ENCODE results near the gene PAX3.

PAX3 gene

GRCh38 chr2:222214885-222215284 is 83.9 kb downstream of the PAX3 start:
- no peak overlapping the region for H3K4me3 ChIP-seq (ENCODE audit: low read length)
- WGBS (ENCODE audit: insufficient coverage, insufficient read length), result no CpG with 5 or more reads among the region's 1 CpG

DNA sequence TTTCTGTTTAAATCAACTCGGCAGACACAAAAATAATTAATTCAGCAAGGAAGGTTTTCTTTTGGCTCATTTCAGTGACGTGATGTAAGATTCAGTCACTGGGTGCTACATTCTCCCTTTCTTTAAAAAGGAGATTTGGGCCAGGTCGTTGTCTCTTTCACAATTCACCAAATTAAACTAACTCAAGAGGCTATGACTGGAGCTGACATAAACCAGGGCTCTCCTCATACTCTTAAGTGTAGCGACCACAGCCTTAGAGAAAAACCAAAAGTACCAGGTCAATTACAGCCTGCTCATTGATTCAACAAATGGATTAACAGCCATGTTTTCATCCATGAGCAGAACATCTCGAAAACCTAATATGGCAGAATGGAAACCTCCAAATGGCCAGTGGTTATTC is 85.7 kb downstream of the PAX3 start:
- WGBS (ENCODE audit: insufficient coverage, insufficient read length), result no CpG with 5 or more reads among the region's 5 CpGs
- no peak for DNase-seq (ENCODE audit: low read depth, low spot score)

More at GRCh38 chr2:222214885-222215284, 83.9 kb downstream of the PAX3 start:
- no peak for DNase-seq (ENCODE audit: low read depth, low spot score)
- Histone ChIP-seq H3K27ac (ENCODE audit: low read length) (no peak overlapping the region), H3K4me1 (ENCODE audit: control insufficient read depth, insufficient read depth, low read length) (no peaks in the 10 kb centered on the region), H3K27me3 (ENCODE audit: control insufficient read depth, insufficient read depth, low read length) (no peaks in the 10 kb centered on the region), H3K9me3 (ENCODE audit: control insufficient read depth, insufficient read depth, low read length) (no peaks in the 10 kb centered on the region), H3K36me3 (ENCODE audit: control insufficient read depth, insufficient read depth, low read length) (no peaks in the 10 kb centered on the region)

GRCh38 chr2:222212571-222212970 is 86.2 kb downstream of the PAX3 start:
- Histone ChIP-seq H3K9me3 (ENCODE audit: control insufficient read depth, insufficient read depth, low read length) (no peaks in the 10 kb centered on the region), H3K4me3 (ENCODE audit: low read length) (no peak overlapping the region), H3K36me3 (ENCODE audit: control insufficient read depth, insufficient read depth, low read length) (no peaks in the 10 kb centered on the region), H3K27ac (ENCODE audit: low read length) (no peak overlapping the region), H3K27me3 (ENCODE audit: control insufficient read depth, insufficient read depth, low read length) (no peaks in the 10 kb centered on the region), H3K4me1 (ENCODE audit: control insufficient read depth, insufficient read depth, low read length) (no peaks in the 10 kb centered on the region)
- WGBS (ENCODE audit: insufficient coverage, insufficient read length), result no CpG with 5 or more reads among the region's 4 CpGs
- DNase-seq (ENCODE audit: low read depth, low spot score), result no peak

More for the DNA sequence above, 85.7 kb downstream of the PAX3 start:
- H3K9me3 ChIP-seq (ENCODE audit: control insufficient read depth, insufficient read depth, low read length), result no peaks in the 10 kb centered on the region
- no peaks in the 10 kb centered on the region for H3K27me3 ChIP-seq (ENCODE audit: control insufficient read depth, insufficient read depth, low read length)
- no peaks in the 10 kb centered on the region for H3K36me3 ChIP-seq (ENCODE audit: control insufficient read depth, insufficient read depth, low read length)
- H3K4me1 ChIP-seq (ENCODE audit: control insufficient read depth, insufficient read depth, low read length), result no peaks in the 10 kb centered on the region
- no peak overlapping the region for H3K27ac ChIP-seq (ENCODE audit: low read length)
- no peak overlapping the region for H3K4me3 ChIP-seq (ENCODE audit: low read length)

DNA sequence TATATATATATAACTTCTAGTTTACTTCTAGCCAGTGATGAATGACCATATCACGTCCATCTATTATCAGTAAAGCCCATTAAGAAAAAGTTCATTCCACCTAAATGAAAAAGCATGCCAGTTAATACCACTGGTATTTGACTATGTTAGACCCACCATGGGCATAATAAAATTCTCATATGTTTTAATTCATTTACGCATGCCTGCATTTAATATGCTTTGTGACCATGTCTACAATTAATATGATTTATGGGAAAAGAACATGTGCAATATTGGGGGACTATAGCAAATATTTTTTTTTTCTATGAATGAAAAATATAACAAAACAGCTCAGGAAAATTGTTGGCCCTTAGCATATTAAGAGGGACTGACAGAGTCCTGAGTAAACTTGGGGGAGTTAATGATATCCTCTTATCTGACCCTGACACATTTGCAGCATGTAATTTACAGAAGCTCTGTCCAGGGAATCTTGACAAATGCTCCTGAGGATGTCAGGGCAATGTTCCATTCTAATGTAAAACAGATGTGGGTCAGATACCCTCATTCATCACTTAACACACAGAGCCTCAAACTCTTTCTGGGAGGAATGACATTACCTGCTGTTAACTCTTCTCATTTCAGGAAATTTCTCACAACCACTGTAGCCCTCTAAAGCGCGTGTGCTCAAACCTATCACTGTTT is 90.6 kb downstream of the PAX3 start:
- Histone ChIP-seq H3K27me3 (ENCODE audit: control insufficient read depth, insufficient read depth, low read length) (no peaks in the 10 kb centered on the region), H3K9me3 (ENCODE audit: control insufficient read depth, insufficient read depth, low read length) (no peaks in the 10 kb centered on the region), H3K4me3 (ENCODE audit: low read length) (no peak overlapping the region), H3K36me3 (ENCODE audit: control insufficient read depth, insufficient read depth, low read length) (no peaks in the 10 kb centered on the region), H3K27ac (ENCODE audit: low read length) (no peak overlapping the region), H3K4me1 (ENCODE audit: control insufficient read depth, insufficient read depth, low read length) (peaks cover 2% of the 10 kb centered on the region)
- DNase-seq (ENCODE audit: low read depth, low spot score), result no peak
- no CpG with 5 or more reads among the region's 4 CpGs for WGBS (ENCODE audit: insufficient coverage, insufficient read length)

GRCh38 chr2:222205136-222205535 is 93.7 kb downstream of the PAX3 start:
- H3K27me3 ChIP-seq (ENCODE audit: control insufficient read depth, insufficient read depth, low read length), result no peaks in the 10 kb centered on the region
- H3K27ac ChIP-seq (ENCODE audit: low read length), result no peak overlapping the region
- no CpG with 5 or more reads among the region's 1 CpG for WGBS (ENCODE audit: insufficient coverage, insufficient read length)
- H3K4me1 ChIP-seq (ENCODE audit: control insufficient read depth, insufficient read depth, low read length), result peaks cover 2% of the 10 kb centered on the region
- H3K36me3 ChIP-seq (ENCODE audit: control insufficient read depth, insufficient read depth, low read length), result no peaks in the 10 kb centered on the region
- H3K4me3 ChIP-seq (ENCODE audit: low read length), result no peak overlapping the region
- no peak for DNase-seq (ENCODE audit: low read depth, low spot score)
- H3K9me3 ChIP-seq (ENCODE audit: control insufficient read depth, insufficient read depth, low read length), result no peaks in the 10 kb centered on the region

DNA sequence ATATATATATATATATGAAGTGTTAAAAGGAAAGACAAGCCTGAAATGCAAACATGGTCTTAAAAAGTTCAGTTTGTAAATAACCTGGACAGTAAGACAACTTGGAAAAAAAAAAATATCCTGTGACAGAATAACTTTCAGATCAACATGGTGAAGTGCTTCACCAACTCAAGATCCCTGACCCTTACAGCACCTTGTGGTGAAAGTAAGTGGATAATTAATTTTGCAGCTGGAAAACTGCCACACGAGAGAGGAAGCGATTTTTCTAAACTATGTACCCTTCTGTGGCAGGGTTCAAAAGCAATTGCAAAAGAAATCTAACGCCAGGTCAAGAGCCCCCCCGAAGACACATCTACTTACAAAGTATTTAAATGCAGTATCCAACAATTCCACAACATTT is 95.8 kb downstream of the PAX3 start:
- Histone ChIP-seq H3K4me1 (ENCODE audit: control insufficient read depth, insufficient read depth, low read length) (peaks cover 2% of the 10 kb centered on the region), H3K27me3 (ENCODE audit: control insufficient read depth, insufficient read depth, low read length) (no peaks in the 10 kb centered on the region), H3K9me3 (ENCODE audit: control insufficient read depth, insufficient read depth, low read length) (no peaks in the 10 kb centered on the region), H3K36me3 (ENCODE audit: control insufficient read depth, insufficient read depth, low read length) (no peaks in the 10 kb centered on the region), H3K4me3 (ENCODE audit: low read length) (no peak overlapping the region), H3K27ac (ENCODE audit: low read length) (no peak overlapping the region)
- DNase-seq (ENCODE audit: low read depth, low spot score), result no peak
- WGBS (ENCODE audit: insufficient coverage, insufficient read length), result no CpG with 5 or more reads among the region's 4 CpGs

GRCh38 chr2:222196159-222196558 is 102.6 kb downstream of the PAX3 start:
- Histone ChIP-seq H3K27me3 (ENCODE audit: control insufficient read depth, insufficient read depth, low read length) (no peaks in the 10 kb centered on the region), H3K27ac (ENCODE audit: low read length) (no peak overlapping the region), H3K4me3 (ENCODE audit: low read length) (no peak overlapping the region), H3K4me1 (ENCODE audit: control insufficient read depth, insufficient read depth, low read length) (no peaks in the 10 kb centered on the region), H3K9me3 (ENCODE audit: control insufficient read depth, insufficient read depth, low read length) (no peaks in the 10 kb centered on the region), H3K36me3 (ENCODE audit: control insufficient read depth, insufficient read depth, low read length) (no peaks in the 10 kb centered on the region)
- no CpG with 5 or more reads among the region's 7 CpGs for WGBS (ENCODE audit: insufficient coverage, insufficient read length)
- DNase-seq (ENCODE audit: low read depth, low spot score), result no peak

DNA sequence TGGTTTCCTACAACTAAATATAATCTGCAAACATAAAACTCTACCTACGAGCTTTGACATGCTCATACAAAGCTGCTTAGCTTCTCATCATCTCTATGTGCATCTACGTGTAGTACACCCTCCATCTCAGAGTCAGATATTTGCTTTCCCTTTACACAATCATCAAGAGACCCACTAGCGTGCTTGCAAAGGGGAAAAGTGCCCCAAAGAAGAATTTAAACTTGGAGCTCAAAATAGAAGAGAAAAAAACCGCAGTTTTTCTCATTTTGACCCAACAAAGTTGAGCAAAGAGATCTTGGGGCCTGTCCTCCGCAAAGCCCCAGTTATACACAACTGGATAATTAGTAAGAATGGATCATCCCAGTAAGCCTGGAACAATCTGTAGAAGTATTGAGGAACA is 104.1 kb downstream of the PAX3 start:
- no CpG with 5 or more reads among the region's 5 CpGs for WGBS (ENCODE audit: insufficient coverage, insufficient read length)
- H3K27me3 ChIP-seq (ENCODE audit: control insufficient read depth, insufficient read depth, low read length), result no peaks in the 10 kb centered on the region

GRCh38 chr2:222193328-222193983 is 105.3 kb downstream of the PAX3 start:
- WGBS (ENCODE audit: insufficient coverage, insufficient read length), result no CpG with 5 or more reads among the region's 5 CpGs
- no peak for DNase-seq (ENCODE audit: low read depth, low spot score)
- Histone ChIP-seq H3K9me3 (ENCODE audit: control insufficient read depth, insufficient read depth, low read length) (no peaks in the 10 kb centered on the region), H3K27ac (ENCODE audit: low read length) (no peak overlapping the region), H3K4me3 (ENCODE audit: low read length) (no peak overlapping the region), H3K27me3 (ENCODE audit: control insufficient read depth, insufficient read depth, low read length) (no peaks in the 10 kb centered on the region), H3K4me1 (ENCODE audit: control insufficient read depth, insufficient read depth, low read length) (no peaks in the 10 kb centered on the region), H3K36me3 (ENCODE audit: control insufficient read depth, insufficient read depth, low read length) (no peaks in the 10 kb centered on the region)

More for the DNA sequence above, 104.1 kb downstream of the PAX3 start:
- no peak for DNase-seq (ENCODE audit: low read depth, low spot score)
- Histone ChIP-seq H3K27ac (ENCODE audit: low read length) (no peak overlapping the region), H3K4me1 (ENCODE audit: control insufficient read depth, insufficient read depth, low read length) (no peaks in the 10 kb centered on the region), H3K9me3 (ENCODE audit: control insufficient read depth, insufficient read depth, low read length) (no peaks in the 10 kb centered on the region), H3K4me3 (ENCODE audit: low read length) (no peak overlapping the region), H3K36me3 (ENCODE audit: control insufficient read depth, insufficient read depth, low read length) (no peaks in the 10 kb centered on the region)

DNA sequence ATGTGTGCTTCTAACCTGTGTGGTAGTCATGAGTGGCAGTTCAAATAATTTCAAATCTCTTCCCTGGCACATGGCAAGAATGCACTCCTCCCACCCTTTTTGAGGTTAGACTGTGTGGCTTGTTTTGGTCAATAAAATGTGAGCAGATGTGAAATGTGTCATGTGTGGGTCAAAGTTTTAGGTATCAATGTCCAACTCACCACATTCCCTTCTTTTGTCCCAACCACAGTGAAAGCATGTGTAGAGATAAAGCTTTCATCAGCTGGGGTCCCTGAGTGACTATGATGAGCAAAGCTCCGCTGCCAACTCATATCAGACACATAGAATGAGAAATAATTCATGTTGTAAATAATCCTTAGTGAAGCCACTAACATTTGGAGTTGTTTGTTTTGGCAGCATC is 118.2 kb downstream of the PAX3 start:
- H3K9me3 ChIP-seq (ENCODE audit: control insufficient read depth, insufficient read depth, low read length), result no peaks in the 10 kb centered on the region
- DNase-seq (ENCODE audit: low read depth, low spot score), result no peak
- H3K4me3 ChIP-seq (ENCODE audit: low read length), result no peak overlapping the region
- WGBS (ENCODE audit: insufficient coverage, insufficient read length), result no CpG with 5 or more reads among the region's 1 CpG
- no peaks in the 10 kb centered on the region for H3K4me1 ChIP-seq (ENCODE audit: control insufficient read depth, insufficient read depth, low read length)
- no peak overlapping the region for H3K27ac ChIP-seq (ENCODE audit: low read length)
- H3K36me3 ChIP-seq (ENCODE audit: control insufficient read depth, insufficient read depth, low read length), result no peaks in the 10 kb centered on the region
- H3K27me3 ChIP-seq (ENCODE audit: control insufficient read depth, insufficient read depth, low read length), result no peaks in the 10 kb centered on the region

DNA sequence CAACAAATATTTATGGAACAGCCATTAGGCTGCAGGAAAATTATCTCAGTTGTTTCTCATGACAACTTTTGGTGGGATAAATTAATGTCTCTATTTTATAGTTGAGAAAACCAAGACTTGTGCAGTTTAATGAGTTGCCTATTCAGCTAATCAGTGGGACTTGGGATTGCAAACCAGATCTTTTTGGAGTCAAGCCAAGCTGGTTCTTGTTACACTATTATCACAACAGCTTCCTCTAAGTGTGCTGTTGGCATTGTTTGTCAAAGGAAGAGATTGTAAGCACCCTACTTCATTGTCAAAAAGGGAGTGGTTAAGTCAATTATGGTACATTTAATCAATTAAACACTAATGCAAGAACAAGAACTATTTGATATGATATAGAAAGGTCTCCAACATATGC is 119.2 kb downstream of the PAX3 start:
- Histone ChIP-seq H3K4me3 (ENCODE audit: low read length) (no peak overlapping the region), H3K27ac (ENCODE audit: low read length) (no peak overlapping the region), H3K36me3 (ENCODE audit: control insufficient read depth, insufficient read depth, low read length) (no peaks in the 10 kb centered on the region), H3K9me3 (ENCODE audit: control insufficient read depth, insufficient read depth, low read length) (no peaks in the 10 kb centered on the region), H3K27me3 (ENCODE audit: control insufficient read depth, insufficient read depth, low read length) (no peaks in the 10 kb centered on the region), H3K4me1 (ENCODE audit: control insufficient read depth, insufficient read depth, low read length) (no peaks in the 10 kb centered on the region)
- no peak for DNase-seq (ENCODE audit: low read depth, low spot score)
